Endodermal cell (in vitro differentiated cells): ENCODE measurements around the gene RXFP4. TPM values are rescaled to one million over a fixed set of nuclear protein-coding genes. Genes with fewer than 3 reads are reported as not detected.

Experiments used
- DNase-seq: peaks from one replicate; pipeline ENCODE4 v3.0.0-alpha.2; 2017
- H3K27ac ChIP-seq: 2 replicates; pipeline ENCODE4 v1.5.1; 2013; ENCODE audit warnings: mild to moderate bottlenecking, low read depth, low read length, moderate library complexity
- H3K27me3 ChIP-seq: 2 replicates; pipeline ENCODE4 v1.6.1; 2013; ENCODE audit warnings: mild to moderate bottlenecking, low read length, moderate library complexity; ENCODE audit not compliant: insufficient read depth, control insufficient read depth, poor library complexity, severe bottlenecking
- H3K36me3 ChIP-seq: 2 replicates; pipeline ENCODE4 v1.7.0; 2013; ENCODE audit warnings: mild to moderate bottlenecking, low read length, moderate library complexity; ENCODE audit not compliant: control insufficient read depth, insufficient read depth
- H3K4me1 ChIP-seq: one replicate; pipeline ENCODE4 v1.7.0; 2013; ENCODE audit warnings: low read length; ENCODE audit not compliant: control insufficient read depth, insufficient read depth
- H3K4me3 ChIP-seq: 2 replicates; pipeline ENCODE4 v1.5.1; 2013; ENCODE audit warnings: mild to moderate bottlenecking, low read length, moderate library complexity
- H3K9ac ChIP-seq: 2 replicates; pipeline ENCODE4 v1.6.1; 2013; ENCODE audit warnings: mild to moderate bottlenecking, low read length, moderate library complexity; ENCODE audit not compliant: poor library complexity, severe bottlenecking; ENCODE audit errors: extremely low read depth
- H3K9me3 ChIP-seq: 2 replicates; pipeline ENCODE4 v1.6.1; 2013; ENCODE audit warnings: mild to moderate bottlenecking, low read length, moderate library complexity; ENCODE audit not compliant: control insufficient read depth
- H3K27ac Mint-ChIP-seq: 2 replicates; pipeline ENCODE4 v1.8.0; 2020; ENCODE audit warnings: mixed read lengths
- H3K27me3 Mint-ChIP-seq: 2 replicates; pipeline ENCODE4 v1.8.0; 2021; ENCODE audit warnings: mild to moderate bottlenecking, mixed read lengths; ENCODE audit not compliant: insufficient read depth
- H3K36me3 Mint-ChIP-seq: 2 replicates; pipeline ENCODE4 v1.8.0; 2020; ENCODE audit warnings: low read depth, mixed read lengths
- H3K4me1 Mint-ChIP-seq: 2 replicates; pipeline ENCODE4 v1.8.0; 2020; ENCODE audit warnings: mixed read lengths
- H3K4me3 Mint-ChIP-seq: 2 replicates; pipeline ENCODE4 v1.8.0; 2020; ENCODE audit warnings: mild to moderate bottlenecking, moderate library complexity, mixed read lengths
- H3K9me3 Mint-ChIP-seq: 2 replicates; pipeline ENCODE4 v1.8.0; 2020; ENCODE audit warnings: mild to moderate bottlenecking, mixed read lengths
- WGBS, 2 experiments: methylation state at CpG; one replicate each; pipeline versions ENCODE4 v1.1.5 to v1.1.7; 2013; ENCODE audit warnings: missing lambda C conversion rate in 2 of 2, mixed read lengths in 1 of 2; ENCODE audit not compliant: insufficient coverage in 1 of 2, insufficient read length in 1 of 2; 5-methylcytosine and 5-hydroxymethylcytosine counted together
- total RNA-seq, 2 donors: library from RNA; stranded (reverse); fragmentation: NEBNext Ultra II Directional in 1 of 2; extraction: Animal tissue kit (Norgen Biotek cat#: 25700) in 1 of 2; gene quantifications; 2 replicates in 1 of 2; 3 replicates in 1 of 2; pipeline ENCODE4 v1.2.1, GENCODE V29; 2021
- TF ChIP-seq, protein P1 (sequence below): fragments of 200-600 bp; sonication (generic); conservative IDR thresholded peaks from 2 replicates; pipeline ENCODE4 v1.5.0; 2021; ENCODE audit warnings: antibody characterized with exemption, mild to moderate bottlenecking

RXFP4 gene
- total RNA-seq, 2 donors from 2014 or later = not detected

DNA sequence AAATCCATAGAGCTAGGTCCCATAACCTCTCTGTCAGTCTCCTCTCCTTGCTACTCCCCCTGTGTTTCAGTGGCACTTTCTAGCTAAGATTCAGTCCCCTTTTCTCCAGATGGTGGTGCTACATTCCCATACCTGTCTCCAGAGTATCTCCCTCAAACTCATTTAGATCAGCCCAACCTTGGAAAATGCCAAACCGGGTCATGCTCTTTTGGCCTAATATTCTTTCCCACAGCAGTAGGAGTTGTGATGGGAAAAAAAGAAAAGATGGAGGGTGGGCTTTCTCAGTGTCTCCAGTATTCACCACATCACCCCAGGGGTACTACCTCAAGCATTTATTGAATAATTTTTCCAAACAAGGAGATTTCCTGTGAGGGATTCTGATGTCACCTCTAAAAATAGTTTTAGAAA, 3.2 kb upstream of the RXFP4 start:
- DNase-seq = peak; percentile 73
- no peaks in the 10 kb centered on the region for H3K4me1 ChIP-seq
- H3K4me3 ChIP-seq = no peak overlapping the region
- 0% methylated on average over 1 of the region's 1 CpG; no CpG with 5 or more reads in 1 of the 2 experiments for WGBS, 2 experiments
- Mint-ChIP-seq H3K9me3 (no peaks in the 10 kb centered on the region), H3K36me3 (no peaks in the 10 kb centered on the region), H3K27ac (peak overlapping the region; percentile 19), H3K4me1 (peaks cover 3% of the 10 kb centered on the region), H3K4me3 (no peak overlapping the region), H3K27me3 (no peaks in the 10 kb centered on the region)
- H3K9me3 ChIP-seq = no peaks in the 10 kb centered on the region
- H3K36me3 ChIP-seq = peaks cover 5% of the 10 kb centered on the region
- H3K27me3 ChIP-seq = no peaks in the 10 kb centered on the region
- TF ChIP-seq, protein P1, sequence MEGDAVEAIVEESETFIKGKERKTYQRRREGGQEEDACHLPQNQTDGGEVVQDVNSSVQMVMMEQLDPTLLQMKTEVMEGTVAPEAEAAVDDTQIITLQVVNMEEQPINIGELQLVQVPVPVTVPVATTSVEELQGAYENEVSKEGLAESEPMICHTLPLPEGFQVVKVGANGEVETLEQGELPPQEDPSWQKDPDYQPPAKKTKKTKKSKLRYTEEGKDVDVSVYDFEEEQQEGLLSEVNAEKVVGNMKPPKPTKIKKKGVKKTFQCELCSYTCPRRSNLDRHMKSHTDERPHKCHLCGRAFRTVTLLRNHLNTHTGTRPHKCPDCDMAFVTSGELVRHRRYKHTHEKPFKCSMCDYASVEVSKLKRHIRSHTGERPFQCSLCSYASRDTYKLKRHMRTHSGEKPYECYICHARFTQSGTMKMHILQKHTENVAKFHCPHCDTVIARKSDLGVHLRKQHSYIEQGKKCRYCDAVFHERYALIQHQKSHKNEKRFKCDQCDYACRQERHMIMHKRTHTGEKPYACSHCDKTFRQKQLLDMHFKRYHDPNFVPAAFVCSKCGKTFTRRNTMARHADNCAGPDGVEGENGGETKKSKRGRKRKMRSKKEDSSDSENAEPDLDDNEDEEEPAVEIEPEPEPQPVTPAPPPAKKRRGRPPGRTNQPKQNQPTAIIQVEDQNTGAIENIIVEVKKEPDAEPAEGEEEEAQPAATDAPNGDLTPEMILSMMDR = peak; percentile 81
- no peak overlapping the region for H3K27ac ChIP-seq
- H3K9ac ChIP-seq = no peak overlapping the region

DNA sequence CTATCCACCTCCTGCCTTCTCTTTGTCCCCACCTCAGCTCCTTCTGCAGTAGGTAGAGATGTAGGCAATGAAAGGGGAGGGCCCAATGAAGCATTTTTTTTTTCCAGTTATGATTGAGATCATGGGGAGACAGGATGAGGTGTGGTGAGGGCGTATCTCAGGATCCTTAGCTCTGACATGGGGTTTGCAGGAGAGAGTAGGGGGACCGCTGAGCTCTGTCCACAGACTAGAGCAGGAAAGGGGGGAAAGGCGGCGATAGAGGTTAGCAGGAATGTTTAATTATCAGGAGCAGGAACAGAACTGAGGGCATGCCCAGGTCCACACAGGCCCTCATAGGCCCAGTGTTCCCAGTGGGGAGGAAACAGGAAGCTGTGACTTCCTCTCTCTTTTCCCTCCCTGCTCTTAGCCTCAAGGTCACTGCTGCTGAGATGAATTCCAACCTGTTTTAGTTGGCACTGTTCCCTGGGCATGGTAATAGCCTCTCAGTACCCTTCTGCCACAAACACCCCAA, 901 bp upstream of the RXFP4 start:
- H3K4me3 Mint-ChIP-seq = no peak overlapping the region
- H3K4me1 Mint-ChIP-seq = peaks cover 11% of the 10 kb centered on the region
- H3K27ac Mint-ChIP-seq = no peak overlapping the region
- H3K36me3 Mint-ChIP-seq = no peaks in the 10 kb centered on the region
- WGBS, 2 experiments = 88 to 95% methylated on average over 4 of the region's 4 CpGs
- Histone ChIP-seq H3K36me3 (no peaks in the 10 kb centered on the region), H3K9me3 (no peaks in the 10 kb centered on the region), H3K27ac (no peak overlapping the region), H3K4me1 (no peaks in the 10 kb centered on the region), H3K27me3 (no peaks in the 10 kb centered on the region), H3K9ac (no peak overlapping the region), H3K4me3 (no peak overlapping the region)
- H3K9me3 Mint-ChIP-seq = no peaks in the 10 kb centered on the region
- DNase-seq = no peak
- H3K27me3 Mint-ChIP-seq = no peaks in the 10 kb centered on the region
- TF ChIP-seq, protein P1 = no peak

DNA sequence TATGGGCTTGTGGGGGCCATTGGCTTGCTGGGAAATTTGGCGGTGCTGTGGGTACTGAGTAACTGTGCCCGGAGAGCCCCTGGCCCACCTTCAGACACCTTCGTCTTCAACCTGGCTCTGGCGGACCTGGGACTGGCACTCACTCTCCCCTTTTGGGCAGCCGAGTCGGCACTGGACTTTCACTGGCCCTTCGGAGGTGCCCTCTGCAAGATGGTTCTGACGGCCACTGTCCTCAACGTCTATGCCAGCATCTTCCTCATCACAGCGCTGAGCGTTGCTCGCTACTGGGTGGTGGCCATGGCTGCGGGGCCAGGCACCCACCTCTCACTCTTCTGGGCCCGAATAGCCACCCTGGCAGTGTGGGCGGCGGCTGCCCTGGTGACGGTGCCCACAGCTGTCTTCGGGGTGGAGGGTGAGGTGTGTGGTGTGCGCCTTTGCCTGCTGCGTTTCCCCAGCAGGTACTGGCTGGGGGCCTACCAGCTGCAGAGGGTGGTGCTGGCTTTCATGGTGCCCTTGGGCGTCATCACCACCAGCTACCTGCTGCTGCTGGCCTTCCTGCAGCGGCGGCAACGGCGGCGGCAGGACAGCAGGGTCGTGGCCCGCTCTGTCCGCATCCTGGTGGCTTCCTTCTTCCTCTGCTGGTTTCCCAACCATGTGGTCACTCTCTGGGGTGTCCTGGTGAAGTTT, 550 bp downstream of the RXFP4 start:
- Histone ChIP-seq H3K27me3 (no peaks in the 10 kb centered on the region), H3K4me1 (no peaks in the 10 kb centered on the region), H3K9me3 (no peaks in the 10 kb centered on the region), H3K4me3 (no peak overlapping the region), H3K36me3 (peaks cover 11% of the 10 kb centered on the region), H3K9ac (no peak overlapping the region), H3K27ac (no peak overlapping the region)
- Mint-ChIP-seq H3K27me3 (no peaks in the 10 kb centered on the region), H3K36me3 (peaks cover 10% of the 10 kb centered on the region), H3K4me3 (no peak overlapping the region), H3K27ac (peak overlapping the region; percentile 74), H3K9me3 (no peaks in the 10 kb centered on the region), H3K4me1 (peaks cover 22% of the 10 kb centered on the region)
- TF ChIP-seq, protein P1 = no peak
- DNase-seq = no peak
- 93 to 97% methylated on average over 20 to 29 of the region's 29 CpGs for WGBS, 2 experiments
